GM21360 (cell line): ENCODE results near the gene ZNF865.
A peak's percentile ranks its signal among the peaks of the same experiment; 100 is the strongest.

Experiments used
- ATAC-seq: cut with Tn5 transposase; IDR thresholded peaks from one replicate; pipeline ENCODE4 v1.9.1; 2021; ENCODE audit warnings: mild to moderate bottlenecking, moderate library complexity; ENCODE audit not compliant: unreplicated experiment

ZNF865 gene

GRCh38 chr19:55603581-55604292 is 1.7 kb upstream of the ZNF865 start:
- no peak for ATAC-seq

GRCh38 chr19:55605207-55605636 is 225 bp upstream of the ZNF865 start:
- peak; percentile 56 for ATAC-seq

GRCh38 chr19:55606471-55606787 is 982 bp downstream of the ZNF865 start:
- ATAC-seq, result no peak

- no peak for ATAC-seq
These were observed 1.4 kb downstream of the ZNF865 start for GRCh38 chr19:55606817-55607216.

GRCh38 chr19:55609326-55609725 is 3.9 kb downstream of the ZNF865 start:
- ATAC-seq, result no peak

GRCh38 chr19:55611300-55611982 is 6.0 kb downstream of the ZNF865 start:
- no peak for ATAC-seq

- ATAC-seq, result no peak
These were observed 6.7 kb downstream of the ZNF865 start for GRCh38 chr19:55611983-55612645.

- ATAC-seq, result no peak
These were observed 7.9 kb downstream of the ZNF865 start for GRCh38 chr19:55613396-55613795.

GRCh38 chr19:55613930-55614710 is 8.7 kb downstream of the ZNF865 start:
- no peak for ATAC-seq

- no peak for ATAC-seq
These were observed 9.5 kb downstream of the ZNF865 start for GRCh38 chr19:55614711-55615542.

- no peak for ATAC-seq
These were observed 10.3 kb downstream of the ZNF865 start for GRCh38 chr19:55615543-55616394.

GRCh38 chr19:55616395-55616875 is 11.0 kb downstream of the ZNF865 start:
- no peak for ATAC-seq

GRCh38 chr19:55617426-55617825 is 12.0 kb downstream of the ZNF865 start:
- ATAC-seq, result no peak

GRCh38 chr19:55618426-55618825 is 13.0 kb downstream of the ZNF865 start:
- ATAC-seq, result no peak

- no peak for ATAC-seq
These were observed 13.8 kb downstream of the ZNF865 start for GRCh38 chr19:55619286-55619685.

- ATAC-seq, result no peak
These were observed 15.2 kb downstream of the ZNF865 start for GRCh38 chr19:55620410-55621204.

- ATAC-seq, result no peak
These were observed 15.8 kb downstream of the ZNF865 start for GRCh38 chr19:55621205-55621672.

- no peak for ATAC-seq
These were observed 16.3 kb downstream of the ZNF865 start for GRCh38 chr19:55621673-55622231.
